Fibroblast of villous mesenchyme (primary cell): ENCODE results near the gene KMT2D. TPM values are rescaled to one million over a fixed set of nuclear protein-coding genes. Genes with fewer than 3 reads are reported as not detected.

Source experiments
- DNase-seq: peaks from one replicate; pipeline ENCODE4 v3.0.0-alpha.2; 2010; ENCODE audit warnings: low read depth
- H3K4me3 ChIP-seq: 2 replicates; pipeline ENCODE4 v1.5.1; 2011; ENCODE audit warnings: low read depth, mild to moderate bottlenecking, low read length
- CTCF ChIP-seq: IDR thresholded peaks from 2 replicates; pipeline ENCODE4 v1.5.1; 2012; ENCODE audit warnings: low read depth, mild to moderate bottlenecking, low read length; ENCODE audit not compliant: insufficient read depth
- total RNA-seq: library from RNA; depleted of rRNA; stranded (reverse); fragments of >200 nt; gene quantifications from 2 replicates; pipeline ENCODE4 v1.2.3, GENCODE V29; 2012

Gene KMT2D
- total RNA-seq, result 32.2 and 37.1 TPM in 2 replicates

- peak within 1 kb of the TSS; percentile 96 for H3K4me3 ChIP-seq
- peak; percentile 97 for DNase-seq
These were observed at the start of gene KMT2D for GRCh38 chr12:49060237-49061156. KMT2D (minus strand) TSS chr12:49060794; CDS start chr12:49055324, 5,470 bp downstream.

GRCh38 chr12:49109641-49110463, 49.3 kb upstream of the KMT2D start:
- no peak for TF ChIP-seq CTCF
- no peak for DNase-seq
- H3K4me3 ChIP-seq, result peak overlapping the region; percentile 95

More at GRCh38 chr12:49060237-49061156, at the start of gene KMT2D:
- peak; percentile 30 for TF ChIP-seq CTCF

- no peak for TF ChIP-seq CTCF
- H3K4me3 ChIP-seq, result peak overlapping the region; percentile 95
- peak; percentile 89 for DNase-seq
These were observed 48.4 kb upstream of the KMT2D start for GRCh38 chr12:49108958-49109404.

- DNase-seq, result no peak
- H3K4me3 ChIP-seq, result no peak overlapping the region
- TF ChIP-seq CTCF, result no peak
These were observed 45.0 kb upstream of the KMT2D start for GRCh38 chr12:49105504-49106084.

GRCh38 chr12:49104822-49105221, 44.2 kb upstream of the KMT2D start:
- TF ChIP-seq CTCF, result no peak
- no peak for DNase-seq
- no peak overlapping the region for H3K4me3 ChIP-seq

GRCh38 chr12:49100380-49100779, 39.8 kb upstream of the KMT2D start:
- no peak for DNase-seq
- no peak for TF ChIP-seq CTCF
- H3K4me3 ChIP-seq, result no peak overlapping the region
